Measurements from ENCODE around the gene CSNK2A2.

- TF ChIP-seq CTCF (IDR thresholded peaks at IDR 0.05; ENCODE audit: low read length) (no peak), EZH2phosphoT487 (IDR thresholded peaks at IDR 0.05; ENCODE audit: low read length) (no peak)
Measured at GRCh38 chr16:58176608-58177352, 21.1 kb downstream of the CSNK2A2 start.

Data from MM.1S (cell line).